Measurements from ENCODE around the gene SH3RF3. TPM values are rescaled to one million over a fixed set of nuclear protein-coding genes. Genes with fewer than 3 reads are reported as not detected.

SH3RF3 gene
- total and polyA plus RNA-seq, 10 of the 15 experiments (the other 5 are each of a cell fraction or from before 2014, with no cell fraction given): 0.08 to 8.8 (median 2.3) TPM

DNA sequence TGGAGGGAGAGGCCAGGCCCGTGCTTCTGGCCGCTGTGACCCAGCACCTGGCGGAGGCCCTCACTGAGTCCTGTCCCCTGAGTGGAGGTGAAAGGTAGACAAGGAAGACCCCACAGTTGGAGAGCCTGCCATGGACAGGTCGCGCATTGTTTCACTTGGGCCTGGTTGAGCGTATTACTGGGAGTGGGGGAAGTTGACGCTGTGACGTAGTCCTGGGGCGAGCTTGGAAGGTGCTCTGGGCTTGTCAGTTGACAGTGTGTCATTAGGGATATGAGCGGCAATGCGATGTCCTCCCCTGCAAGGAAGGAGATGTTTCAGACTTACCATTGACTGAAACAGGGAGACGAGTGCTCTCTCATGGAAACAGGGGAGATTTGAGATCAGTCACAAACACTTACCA is 127.1 kb downstream of the SH3RF3 start:
- WGBS (ENCODE audit: insufficient coverage, insufficient replicate concordance, low lambda C conversion rate, missing lambda C conversion rate): 82% methylated on average over 12 of the region's 12 CpGs
- FAIRE-seq (no peak), ATAC-seq (no peak), DNase-seq (ENCODE audit: low read depth, low spot score) (no peak)
- in situ Hi-C loops (cut with MboI) (no loop called here), intact Hi-C loops (cut with micrococcal nuclease; ENCODE audit: unreplicated experiment) (loop anchor here (5.0 kb wide), 1 partner anchor 124 kb away; no protein-coding TSS in a partner anchor)
- Histone ChIP-seq H3K79me2 (ENCODE audit: control insufficient read depth, insufficient read depth, low read length) (no peaks in the 10 kb centered on the region; the same call in 1 of the 2 replicates), H3K27me3 (replicated peaks in 1 of 2; ENCODE audit: control insufficient read depth in 2 of 2, insufficient read depth in 2 of 2, low read length in 1 of 2) (no peaks in the 10 kb centered on the region), H3K4me1 (ENCODE audit: control insufficient read depth, insufficient read depth, low read length) (peaks cover 29% of the 10 kb centered on the region), H3K27ac (ENCODE audit: control insufficient read depth, insufficient read depth) (peak overlapping the region; percentile 62), H3K36me3 (ENCODE audit: control insufficient read depth in 2 of 2, insufficient read depth in 2 of 2, low read length in 1 of 2) (no peaks in the 10 kb centered on the region), H3K4me3 (no peak overlapping the region), H2AFZ (ENCODE audit: control insufficient read depth, low read depth, low read length) (no peak overlapping the region), H4K20me1 (ENCODE audit: control insufficient read depth, insufficient read depth) (no peaks in the 10 kb centered on the region), H3K9ac (ENCODE audit: control insufficient read depth, insufficient read depth, low read length) (no peak overlapping the region), H3K4me2 (ENCODE audit: control insufficient read depth, insufficient read depth) (peak overlapping the region; percentile 50), H3K9me3 (replicated peaks; ENCODE audit: control insufficient read depth, insufficient read depth, low read length) (no peaks in the 10 kb centered on the region)
- ChIA-PET POLR2A (interaction anchor here (0.9 to 1.9 kb wide), 3 partner anchors 17 to 39 kb away, joined by 3 to 8 read pairs (median 3); no protein-coding TSS in a partner anchor), CTCF (interaction anchor here (0.7 to 1.0 kb wide), 2 partner anchors 17 to 39 kb away, joined by 3 to 5 read pairs; no protein-coding TSS in a partner anchor), RAD21 (ENCODE audit: unreplicated experiment) (interaction anchor here (1.3 to 3.3 kb wide), 3 partner anchors 17 to 39 kb away, joined by 3 to 26 read pairs (median 10); no protein-coding TSS in a partner anchor), SMC1A (ENCODE audit: uncharacterized antibody, unreplicated experiment) (interaction anchor here (0.8 to 7.3 kb wide), 11 partner anchors 10 to 125 kb away, joined by 3 to 76 read pairs (median 4); no protein-coding TSS in a partner anchor)
- TF ChIP-seq, protein P1, sequence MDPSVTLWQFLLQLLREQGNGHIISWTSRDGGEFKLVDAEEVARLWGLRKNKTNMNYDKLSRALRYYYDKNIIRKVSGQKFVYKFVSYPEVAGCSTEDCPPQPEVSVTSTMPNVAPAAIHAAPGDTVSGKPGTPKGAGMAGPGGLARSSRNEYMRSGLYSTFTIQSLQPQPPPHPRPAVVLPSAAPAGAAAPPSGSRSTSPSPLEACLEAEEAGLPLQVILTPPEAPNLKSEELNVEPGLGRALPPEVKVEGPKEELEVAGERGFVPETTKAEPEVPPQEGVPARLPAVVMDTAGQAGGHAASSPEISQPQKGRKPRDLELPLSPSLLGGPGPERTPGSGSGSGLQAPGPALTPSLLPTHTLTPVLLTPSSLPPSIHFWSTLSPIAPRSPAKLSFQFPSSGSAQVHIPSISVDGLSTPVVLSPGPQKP (IDR thresholded peaks at IDR 0.05; ENCODE audit: low read depth, low read length): no peak
- TF ChIP-seq SPI1 (IDR thresholded peaks at IDR 0.05; ENCODE audit: borderline replicate concordance, insufficient read depth, low read depth, low read length) (no peak), NRF1 (conservative IDR thresholded peaks at IDR 0.05; ENCODE audit: low read depth, low read length) (no peak), CBX3 (IDR thresholded peaks at IDR 0.05; ENCODE audit: borderline replicate concordance, low read depth) (no peak), EGR1 (IDR thresholded peaks at IDR 0.05; ENCODE audit: borderline replicate concordance in 1 of 2, low read depth in 2 of 2, low read length in 2 of 2) (no peak)
- BruUV-seq (replicated peaks): no TSS peak

Data from GM12878 (cell line).